Activated naive CD8-positive, alpha-beta T cell treated with anti-CD3 and anti-CD28 coated beads, Interleukin-2, amount 50 U/mL, for 24 hours (primary cell): ENCODE data around the gene WDFY2.
"Not testable (repeated sequence)": the region's sequence is repeated elsewhere in the genome, so short reads cannot be mapped to it uniquely, and the experiment has no call there.

ENCODE experiments used
- ATAC-seq: fragments of 150-1000 bp; cut with Tn5 transposase; one replicate; pipeline ENCODE4 v1.10.0; 2021
- DNase-seq: peaks from one replicate; pipeline ENCODE4 v3.0.0; 2021
- H3K27ac Mint-ChIP-seq: one replicate; pipeline ENCODE4 v1.8.0; 2021; ENCODE audit warnings: mild to moderate bottlenecking, mixed read lengths
- H3K27me3 Mint-ChIP-seq: one replicate; pipeline ENCODE4 v1.8.0; 2021; ENCODE audit warnings: mixed read lengths
- H3K36me3 Mint-ChIP-seq: one replicate; pipeline ENCODE4 v1.8.0; 2021; ENCODE audit warnings: low read depth, mixed read lengths
- H3K4me1 Mint-ChIP-seq: one replicate; pipeline ENCODE4 v1.8.0; 2021; ENCODE audit warnings: mixed read lengths
- H3K4me3 Mint-ChIP-seq: one replicate; pipeline ENCODE4 v1.8.0; 2021; ENCODE audit warnings: mild to moderate bottlenecking, moderate library complexity, mixed read lengths
- H3K9me3 Mint-ChIP-seq: one replicate; pipeline ENCODE4 v1.8.0; 2021; ENCODE audit warnings: mixed read lengths

The WDFY2 gene

DNA sequence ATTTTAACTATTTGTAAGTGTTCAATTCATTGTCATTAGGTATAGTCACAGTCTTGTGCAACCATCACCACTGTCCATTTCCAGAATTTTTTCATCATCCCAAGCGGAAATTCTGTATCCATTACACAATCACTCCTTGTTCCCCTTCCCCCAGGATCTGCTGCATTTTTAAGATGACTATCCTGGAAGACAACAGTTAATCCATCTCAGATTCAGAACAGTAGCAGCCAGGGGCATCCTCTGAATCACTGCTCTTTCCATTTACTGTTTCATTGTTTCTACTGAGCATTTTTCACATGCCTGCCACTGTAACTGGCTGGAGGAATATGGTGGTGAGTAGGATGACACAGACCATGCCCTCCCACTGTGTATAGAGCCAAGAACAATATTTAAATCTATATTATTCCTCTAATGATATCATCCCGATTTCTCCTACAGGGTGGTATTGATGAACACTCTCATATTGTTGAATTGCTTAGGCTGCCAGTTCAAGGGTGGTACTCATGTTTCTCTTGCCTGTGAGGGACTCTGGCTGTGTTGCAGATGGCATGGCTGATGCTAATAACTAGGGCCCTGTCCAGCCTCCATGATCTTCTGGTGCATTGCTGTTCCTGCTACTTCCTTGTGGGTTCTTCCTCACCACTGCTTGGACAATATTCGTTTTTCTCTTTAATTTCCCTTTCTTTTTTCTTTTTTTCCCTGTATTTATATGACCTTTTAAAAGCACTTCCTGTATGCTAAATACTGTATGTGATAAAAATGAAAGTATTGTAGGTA is 59.0 kb downstream of the WDFY2 start:
- DNase-seq (no peak), ATAC-seq (peak; percentile 58)
- H3K4me1 Mint-ChIP-seq = peaks cover 48% of the 10 kb centered on the region
- H3K27me3 Mint-ChIP-seq = no peaks in the 10 kb centered on the region
- no peak overlapping the region for H3K4me3 Mint-ChIP-seq
- no peaks in the 10 kb centered on the region for H3K9me3 Mint-ChIP-seq
- peak overlapping the region; percentile 24 for H3K27ac Mint-ChIP-seq
- peaks cover 2% of the 10 kb centered on the region for H3K36me3 Mint-ChIP-seq

DNA sequence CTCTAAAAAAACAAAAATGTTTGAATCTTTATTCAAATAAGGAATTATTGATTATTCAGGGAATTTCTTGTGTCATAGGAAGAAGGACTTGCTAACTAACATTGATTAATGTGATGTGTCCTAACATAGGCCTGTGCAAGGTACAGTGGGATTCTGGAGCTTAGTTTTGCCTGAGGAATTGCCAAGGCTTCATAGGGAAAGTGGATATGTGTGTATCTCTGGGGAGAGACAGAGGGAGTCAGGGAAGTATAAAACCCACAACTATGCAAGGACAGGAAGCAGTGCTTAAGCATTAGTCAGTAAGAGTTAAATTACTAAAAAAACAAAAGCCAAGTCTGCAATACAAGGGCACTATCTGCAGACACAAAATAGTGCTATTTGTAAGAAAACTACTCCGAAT is 59.6 kb downstream of the WDFY2 start:
- ATAC-seq (no peak), DNase-seq (no peak)
- Mint-ChIP-seq H3K27ac (peak overlapping the region; percentile 24), H3K27me3 (no peaks in the 10 kb centered on the region), H3K4me3 (no peak overlapping the region), H3K9me3 (no peaks in the 10 kb centered on the region), H3K36me3 (peaks cover 2% of the 10 kb centered on the region), H3K4me1 (peaks cover 47% of the 10 kb centered on the region)

DNA sequence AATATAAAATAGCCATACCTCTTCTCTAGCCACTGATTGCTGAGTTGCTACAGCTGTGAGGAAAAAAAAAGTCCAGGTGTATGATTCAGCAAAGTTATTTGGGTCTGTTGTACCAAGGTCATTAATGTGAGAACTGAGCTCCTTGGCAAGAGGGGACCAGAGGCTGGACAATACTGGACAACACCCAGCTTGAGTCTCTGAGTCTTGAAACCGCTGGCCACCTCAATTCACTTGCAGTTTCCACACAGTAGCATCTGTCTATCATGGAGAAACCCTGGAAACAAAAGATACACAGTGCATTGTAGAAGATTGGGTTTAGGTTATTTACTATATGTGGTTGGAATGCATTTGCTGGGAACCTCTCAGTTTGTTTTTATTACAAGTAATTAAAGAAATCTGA is 60.4 kb downstream of the WDFY2 start:
- no peak overlapping the region for H3K4me3 Mint-ChIP-seq
- H3K4me1 Mint-ChIP-seq = peaks cover 44% of the 10 kb centered on the region
- H3K27ac Mint-ChIP-seq = peak overlapping the region; percentile 81
- DNase-seq = no peak
- H3K36me3 Mint-ChIP-seq = peaks cover 2% of the 10 kb centered on the region
- H3K27me3 Mint-ChIP-seq = no peaks in the 10 kb centered on the region
- H3K9me3 Mint-ChIP-seq = no peaks in the 10 kb centered on the region
- ATAC-seq = no peak

DNA sequence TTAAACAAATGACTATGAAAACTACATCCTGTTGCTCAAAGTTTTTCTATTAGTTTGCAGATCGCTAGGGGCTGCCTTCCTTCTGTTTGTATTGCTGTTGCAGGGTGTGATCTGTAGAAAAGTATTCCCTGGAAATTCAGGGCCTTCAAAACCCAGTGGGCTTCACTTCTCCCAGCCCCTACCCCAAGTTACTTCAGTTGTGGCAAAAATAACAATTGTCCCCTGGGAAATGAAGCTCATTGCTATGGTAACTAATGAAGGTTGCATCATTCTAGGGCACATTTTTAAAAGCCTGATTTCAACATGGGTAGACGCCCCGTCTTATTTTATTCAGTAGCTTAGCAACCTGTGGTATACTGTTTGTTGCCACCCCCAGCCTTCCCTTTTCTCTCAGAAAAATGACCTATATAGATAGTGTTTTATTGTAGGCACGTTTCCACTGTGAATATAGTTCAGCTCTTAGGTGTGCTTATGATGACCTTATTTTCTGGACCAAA is 60.9 kb downstream of the WDFY2 start:
- H3K27ac Mint-ChIP-seq = peak overlapping the region; percentile 81
- peak overlapping the region; percentile 57 for H3K4me3 Mint-ChIP-seq
- H3K9me3 Mint-ChIP-seq = no peaks in the 10 kb centered on the region
- peaks cover 44% of the 10 kb centered on the region for H3K4me1 Mint-ChIP-seq
- H3K36me3 Mint-ChIP-seq = peaks cover 2% of the 10 kb centered on the region
- H3K27me3 Mint-ChIP-seq = no peaks in the 10 kb centered on the region
- DNase-seq (no peak), ATAC-seq (peak; percentile 75)

DNA sequence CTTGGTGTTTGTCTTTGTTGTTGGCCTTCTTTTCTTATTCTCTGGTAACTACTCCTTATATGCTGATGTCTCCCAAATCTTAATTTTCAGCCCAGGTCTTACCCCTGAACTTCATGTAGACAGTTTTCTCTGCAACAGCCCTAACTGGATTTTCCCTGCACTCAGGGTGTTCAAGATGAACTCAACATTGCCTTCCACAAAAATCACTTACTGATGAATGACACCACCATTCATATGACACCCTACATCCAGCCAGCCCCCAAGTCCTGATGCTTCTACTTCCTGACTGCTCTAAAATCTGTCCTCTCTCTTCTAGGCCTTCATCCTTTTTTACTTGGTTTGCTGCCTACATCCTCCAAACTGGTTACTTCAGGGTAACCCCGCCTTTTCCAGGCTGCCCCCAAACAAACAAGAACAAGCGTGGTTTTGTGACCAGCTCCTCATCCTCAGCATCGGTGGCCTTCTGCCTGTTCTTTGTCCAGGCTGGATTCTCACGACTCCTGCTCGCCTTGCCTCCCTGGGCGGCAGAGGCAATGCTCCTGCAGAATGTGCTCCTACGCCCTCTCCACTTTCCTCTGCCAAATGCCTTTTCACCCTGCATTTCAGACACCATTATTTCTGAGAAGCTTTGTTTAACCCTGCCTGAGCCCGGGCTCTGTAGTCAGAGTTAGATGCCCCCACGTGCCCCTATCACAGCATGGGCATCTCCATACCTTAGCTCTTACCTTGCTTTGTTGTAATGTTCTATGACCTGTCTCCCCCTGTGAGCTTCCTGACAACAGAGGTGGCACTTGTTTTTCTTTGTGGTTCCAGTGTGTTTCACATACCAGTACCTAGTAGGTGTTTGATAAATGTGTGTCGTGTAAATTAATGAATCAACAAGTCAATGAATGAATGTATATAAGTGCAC is 61.8 kb downstream of the WDFY2 start:
- peaks cover 2% of the 10 kb centered on the region for H3K36me3 Mint-ChIP-seq
- H3K4me3 Mint-ChIP-seq = peak overlapping the region; percentile 3
- no peaks in the 10 kb centered on the region for H3K27me3 Mint-ChIP-seq
- ATAC-seq (no peak), DNase-seq (no peak)
- peak overlapping the region; percentile 81 for H3K27ac Mint-ChIP-seq
- peaks cover under 1% of the 10 kb centered on the region for H3K9me3 Mint-ChIP-seq
- H3K4me1 Mint-ChIP-seq = peaks cover 44% of the 10 kb centered on the region

DNA sequence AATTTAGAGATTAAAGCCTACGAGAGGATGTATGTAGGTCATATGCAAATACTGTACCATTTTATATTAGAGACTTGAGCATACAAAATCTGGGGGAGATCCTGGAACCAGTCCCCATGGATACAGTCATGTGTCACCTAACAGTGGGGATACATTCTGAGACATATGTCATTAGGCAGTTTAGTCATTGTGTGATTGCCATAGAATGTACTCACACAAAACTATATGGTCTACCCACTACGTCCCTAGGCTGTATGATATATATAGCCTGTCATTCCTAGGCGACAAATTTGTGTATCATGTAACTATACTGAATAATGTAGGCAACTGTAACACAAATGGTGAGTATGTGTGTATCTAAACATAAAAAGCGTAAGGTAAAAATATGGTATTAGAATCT is 62.8 kb downstream of the WDFY2 start:
- no peak overlapping the region for H3K27ac Mint-ChIP-seq
- ATAC-seq = peak; percentile 40
- peaks cover 44% of the 10 kb centered on the region for H3K4me1 Mint-ChIP-seq

DNA sequence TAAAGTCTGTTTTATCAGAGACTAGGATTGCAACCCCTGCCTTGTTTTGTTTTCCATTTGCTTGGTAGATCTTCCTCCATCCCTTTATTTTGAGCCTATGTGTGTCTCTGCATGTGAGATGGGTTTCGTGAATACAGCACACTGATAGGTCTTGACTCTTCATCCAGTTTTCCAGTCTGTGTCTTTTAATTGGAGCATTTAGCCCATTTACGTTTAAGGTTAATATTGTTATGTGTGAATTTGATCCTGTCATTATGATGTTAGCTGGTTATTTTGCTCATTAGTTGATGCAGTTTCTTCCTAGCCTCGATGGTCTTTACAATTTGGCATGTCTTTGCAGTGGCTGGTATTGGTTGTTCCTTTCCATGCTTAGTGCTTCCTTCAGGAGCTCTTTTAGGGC is 67.9 kb downstream of the WDFY2 start:
- H3K27ac Mint-ChIP-seq, H3K27me3 Mint-ChIP-seq, H3K4me3 Mint-ChIP-seq, ATAC-seq, H3K4me1 Mint-ChIP-seq, DNase-seq: not testable (repeated sequence)
- Mint-ChIP-seq H3K36me3 (peaks cover 14% of the 10 kb centered on the region), H3K9me3 (peaks cover 24% of the 10 kb centered on the region)

More for the DNA sequence above, 62.8 kb downstream of the WDFY2 start:
- DNase-seq = no peak
- Mint-ChIP-seq H3K27me3 (no peaks in the 10 kb centered on the region), H3K36me3 (peaks cover 2% of the 10 kb centered on the region), H3K4me3 (no peak overlapping the region), H3K9me3 (peaks cover 6% of the 10 kb centered on the region)

DNA sequence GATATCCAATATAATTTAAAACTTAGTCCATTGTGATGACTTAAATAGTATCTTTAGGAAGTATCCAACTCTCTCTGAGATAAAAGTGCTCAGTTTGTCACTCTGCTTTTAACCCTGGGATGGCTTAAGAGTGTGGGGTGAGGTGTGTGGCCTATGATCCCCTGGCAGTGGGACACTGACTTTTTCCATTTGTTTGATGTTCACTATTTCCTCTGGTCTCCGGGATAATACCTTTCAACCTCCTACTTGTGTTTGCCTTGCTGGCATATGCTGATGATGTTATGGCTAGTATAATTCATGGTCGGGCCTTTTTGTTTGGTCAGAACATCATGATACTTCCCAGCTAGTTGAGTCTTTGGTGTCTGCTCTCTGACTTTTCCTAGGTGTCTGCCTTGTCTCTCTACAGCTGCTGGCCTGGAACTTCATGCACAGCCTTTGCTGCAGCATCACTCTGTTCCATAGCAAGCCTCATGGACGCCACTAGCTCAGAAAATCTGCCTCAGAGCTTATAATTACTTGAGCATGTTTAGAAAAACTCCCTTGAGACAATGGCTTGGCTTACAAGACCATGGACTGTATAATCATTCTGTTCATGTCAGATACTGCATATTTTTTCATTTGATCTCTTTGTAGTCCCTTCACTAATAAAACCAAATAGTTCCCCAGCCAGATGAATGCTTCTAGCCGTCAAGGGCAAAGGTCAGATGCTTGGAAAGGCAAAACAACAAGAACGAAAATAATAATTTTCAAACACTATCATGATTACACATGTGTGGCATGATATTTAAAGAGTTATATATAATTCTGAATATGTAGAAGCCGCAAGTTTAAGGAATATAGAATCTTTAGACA is 75.2 kb downstream of the WDFY2 start:
- H3K4me3 Mint-ChIP-seq = no peak overlapping the region

DNA sequence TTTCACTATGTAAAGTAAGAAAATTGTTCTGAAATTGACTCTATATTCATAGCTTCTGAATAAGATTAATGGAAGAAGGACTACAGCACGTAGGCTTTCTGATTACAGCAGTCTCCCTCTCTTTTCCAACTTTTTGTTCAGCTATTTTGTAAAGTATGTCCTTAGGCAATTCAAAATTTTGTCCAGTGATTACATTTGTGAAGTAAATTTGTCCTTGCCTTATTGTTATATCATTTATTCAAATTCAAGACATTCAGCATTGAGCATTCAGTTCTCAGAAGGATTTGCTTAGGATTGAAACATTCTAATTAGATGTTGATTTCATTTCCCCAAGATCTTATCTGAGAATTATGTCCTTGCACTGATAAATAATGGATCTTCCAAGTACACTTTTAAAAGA is 76.6 kb downstream of the WDFY2 start:
- peaks cover 11% of the 10 kb centered on the region for H3K9me3 Mint-ChIP-seq
- peaks cover 10% of the 10 kb centered on the region for H3K36me3 Mint-ChIP-seq
- DNase-seq (no peak), ATAC-seq (no peak)
- no peak overlapping the region for H3K4me3 Mint-ChIP-seq
- no peak overlapping the region for H3K27ac Mint-ChIP-seq
- H3K27me3 Mint-ChIP-seq = no peaks in the 10 kb centered on the region
- H3K4me1 Mint-ChIP-seq = peaks cover 10% of the 10 kb centered on the region

More for the DNA sequence above, 75.2 kb downstream of the WDFY2 start:
- ATAC-seq (no peak), DNase-seq (no peak)
- Mint-ChIP-seq H3K27ac (no peak overlapping the region), H3K9me3 (peaks cover 20% of the 10 kb centered on the region), H3K4me1 (peaks cover 10% of the 10 kb centered on the region), H3K27me3 (no peaks in the 10 kb centered on the region), H3K36me3 (peaks cover 15% of the 10 kb centered on the region)

DNA sequence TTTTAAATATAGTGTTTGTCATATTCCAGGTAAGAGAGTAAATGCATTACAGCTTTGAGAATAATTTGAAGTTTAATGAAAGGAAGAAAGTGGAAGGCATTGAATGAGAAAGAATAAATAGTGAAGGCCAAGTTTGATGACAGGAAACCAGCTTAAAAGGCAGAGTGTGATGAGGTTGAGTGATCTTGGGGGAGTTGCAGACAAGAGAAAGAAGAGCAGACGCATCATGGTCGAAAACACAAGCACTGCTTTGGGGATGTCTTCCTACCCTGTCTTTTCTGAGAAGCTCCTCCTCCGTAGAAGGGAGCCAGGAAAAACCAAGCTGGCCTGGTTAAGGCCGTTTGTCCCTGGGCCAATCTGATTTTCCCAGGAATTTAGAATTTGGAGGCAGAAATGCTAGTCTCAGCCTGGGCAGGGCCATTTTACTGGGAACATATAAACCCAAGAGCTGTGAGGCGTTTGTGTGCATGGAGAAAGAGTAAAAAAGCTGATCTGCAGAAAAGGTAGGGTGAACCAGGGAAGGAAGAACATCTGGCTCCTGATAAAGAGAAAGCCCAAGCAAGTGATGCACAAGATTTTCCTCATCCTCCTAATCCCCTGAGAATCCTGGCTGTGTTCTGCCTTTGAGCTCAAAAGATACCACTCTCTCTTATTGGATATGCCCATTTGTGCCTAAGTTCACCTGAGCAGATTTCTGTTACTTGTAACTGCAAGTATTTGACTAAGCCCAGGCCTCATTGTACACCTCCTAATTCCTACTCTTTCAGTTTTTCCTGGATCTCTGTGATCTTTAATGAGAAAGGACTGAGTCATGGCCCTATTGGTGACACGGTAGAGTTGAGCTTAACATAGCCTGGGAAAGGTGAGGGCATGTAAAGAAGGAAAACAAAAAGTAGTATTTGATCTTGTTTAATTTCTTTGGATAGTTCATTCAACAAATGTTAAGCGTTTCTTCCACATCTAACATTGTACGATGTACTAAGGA is 80.0 kb downstream of the WDFY2 start:
- Mint-ChIP-seq H3K27ac (no peak overlapping the region), H3K9me3 (no peaks in the 10 kb centered on the region), H3K36me3 (peaks cover 5% of the 10 kb centered on the region), H3K4me3 (no peak overlapping the region), H3K27me3 (no peaks in the 10 kb centered on the region), H3K4me1 (peaks cover 18% of the 10 kb centered on the region)
- no peak for DNase-seq
- no peak for ATAC-seq

DNA sequence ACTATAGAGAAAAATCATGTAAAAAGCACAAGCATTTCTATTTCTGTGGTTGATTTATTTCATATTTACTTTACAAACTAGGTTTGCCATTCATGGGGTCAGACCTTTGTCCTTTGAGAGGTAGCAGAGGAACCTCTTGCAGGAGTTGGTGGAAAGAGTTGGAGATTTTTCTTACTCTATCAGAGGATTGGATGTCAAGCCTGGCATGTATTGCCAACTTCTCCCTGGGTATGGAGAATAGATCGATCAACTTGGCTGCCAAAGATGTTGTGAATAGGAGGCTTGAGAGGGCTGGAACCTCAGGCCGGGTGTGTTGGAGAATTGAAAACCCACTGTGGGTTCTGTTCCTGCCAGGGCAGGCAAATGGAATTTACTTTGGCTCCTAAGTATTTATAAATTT is 81.2 kb downstream of the WDFY2 start:
- Mint-ChIP-seq H3K36me3 (peaks cover 5% of the 10 kb centered on the region), H3K4me3 (no peak overlapping the region), H3K27me3 (no peaks in the 10 kb centered on the region), H3K4me1 (peaks cover 18% of the 10 kb centered on the region), H3K9me3 (no peaks in the 10 kb centered on the region), H3K27ac (no peak overlapping the region)
- ATAC-seq = no peak
- no peak for DNase-seq

DNA sequence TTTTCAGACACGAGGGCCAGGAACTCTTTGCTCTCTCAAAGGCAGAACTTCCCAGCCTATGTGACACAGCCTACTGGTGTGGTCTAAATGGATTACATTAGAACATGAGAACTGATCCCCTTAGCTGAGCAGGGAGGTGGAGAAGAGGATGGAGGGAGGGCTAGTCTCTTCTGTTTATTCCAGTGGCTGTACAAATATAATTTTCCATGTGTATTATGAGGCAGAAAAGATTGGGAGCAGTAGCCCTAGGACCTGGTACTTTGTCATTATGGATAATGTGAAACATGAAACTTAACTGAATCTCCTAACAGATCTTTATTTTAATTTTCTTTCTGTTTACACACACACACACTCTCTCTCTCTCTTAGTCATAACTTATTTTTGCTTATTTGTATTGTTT is 82.1 kb downstream of the WDFY2 start:
- H3K9me3 Mint-ChIP-seq = peaks cover 5% of the 10 kb centered on the region
- no peak for ATAC-seq
- peaks cover 18% of the 10 kb centered on the region for H3K4me1 Mint-ChIP-seq
- no peak overlapping the region for H3K27ac Mint-ChIP-seq
- no peak overlapping the region for H3K4me3 Mint-ChIP-seq
- H3K27me3 Mint-ChIP-seq = no peaks in the 10 kb centered on the region
- peaks cover 8% of the 10 kb centered on the region for H3K36me3 Mint-ChIP-seq
- no peak for DNase-seq

DNA sequence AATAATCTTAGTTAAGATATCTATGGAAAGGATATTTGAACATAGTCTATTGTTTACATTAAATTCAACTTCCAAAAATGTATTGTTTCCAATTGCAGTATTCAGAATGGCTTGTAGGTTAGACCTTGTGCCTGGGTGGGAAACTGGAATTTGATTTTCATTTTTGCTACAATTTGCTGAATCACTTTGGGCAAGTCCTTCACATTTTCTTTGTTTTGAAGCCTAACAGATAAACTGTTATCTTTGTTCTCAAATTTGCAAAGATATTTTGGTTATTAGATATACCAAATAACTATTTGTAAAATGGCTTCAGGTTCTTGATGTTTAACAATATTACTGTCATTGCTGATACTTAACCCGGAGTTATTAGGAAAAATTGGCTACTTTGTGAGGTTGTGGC is 82.6 kb downstream of the WDFY2 start:
- Mint-ChIP-seq H3K36me3 (peaks cover 9% of the 10 kb centered on the region), H3K4me3 (no peak overlapping the region), H3K27ac (no peak overlapping the region), H3K4me1 (peaks cover 18% of the 10 kb centered on the region), H3K27me3 (no peaks in the 10 kb centered on the region), H3K9me3 (peaks cover 6% of the 10 kb centered on the region)
- DNase-seq (no peak), ATAC-seq (no peak)
